ENCODE results near the gene TADA2B.
A peak's percentile ranks its signal among the peaks of the same experiment; 100 is the strongest.
"Not testable (repeated sequence)": the region's sequence is repeated elsewhere in the genome, so short reads cannot be mapped to it uniquely, and the experiment has no call there.

Gene TADA2B

GRCh38 chr4:7060346-7061150 lies 17.4 kb downstream of the TADA2B start:
- no peak for DNase-seq (ENCODE audit: low spot score)

GRCh38 chr4:7061815-7062214 lies 18.6 kb downstream of the TADA2B start:
- DNase-seq (ENCODE audit: low spot score) = no peak

- DNase-seq (ENCODE audit: low spot score) = no peak
Measured at GRCh38 chr4:7062816-7063215, 19.6 kb downstream of the TADA2B start.

GRCh38 chr4:7063362-7063761 lies 20.2 kb downstream of the TADA2B start:
- no peak for DNase-seq (ENCODE audit: low spot score)

- DNase-seq (ENCODE audit: low spot score) = no peak
Measured at GRCh38 chr4:7066006-7066405, 22.8 kb downstream of the TADA2B start.

- DNase-seq (ENCODE audit: low spot score) = no peak
Measured at GRCh38 chr4:7066493-7066892, 23.3 kb downstream of the TADA2B start.

- DNase-seq (ENCODE audit: low spot score) = no peak
Measured at GRCh38 chr4:7067126-7067451, 23.9 kb downstream of the TADA2B start.

GRCh38 chr4:7067452-7068278 lies 24.5 kb downstream of the TADA2B start, which contains the start of gene GRPEL1:
Gene GRPEL1 (minus strand): TSS chr4:7068064. CDS start chr4:7068032, 32 bp downstream.
- DNase-seq (ENCODE audit: low spot score) = peak; percentile 99

GRCh38 chr4:7068279-7068842 lies 25.2 kb downstream of the TADA2B start:
- DNase-seq (ENCODE audit: low spot score) = no peak

GRCh38 chr4:7068883-7069282 lies 25.7 kb downstream of the TADA2B start:
- peak; percentile 37 for DNase-seq (ENCODE audit: low spot score)

GRCh38 chr4:7070729-7071511 lies 27.7 kb downstream of the TADA2B start:
- DNase-seq (ENCODE audit: low spot score) = peak; percentile 83

- no peak for DNase-seq (ENCODE audit: low spot score)
Measured at GRCh38 chr4:7073059-7073458, 29.9 kb downstream of the TADA2B start.

- DNase-seq (ENCODE audit: low spot score) = peak; percentile 62
Measured at GRCh38 chr4:7073526-7074390, 30.6 kb downstream of the TADA2B start.

GRCh38 chr4:7074426-7074825 lies 31.3 kb downstream of the TADA2B start:
- DNase-seq (ENCODE audit: low spot score) = peak; percentile 27

- peak; percentile 12 for DNase-seq (ENCODE audit: low spot score)
Measured at GRCh38 chr4:7075962-7076695, 33.0 kb downstream of the TADA2B start.

- DNase-seq (ENCODE audit: low spot score) = no peak
Measured at GRCh38 chr4:7076696-7077082, 33.5 kb downstream of the TADA2B start.

- no peak for DNase-seq (ENCODE audit: low spot score)
Measured at GRCh38 chr4:7077371-7077770, 34.2 kb downstream of the TADA2B start.

- no peak for DNase-seq (ENCODE audit: low spot score)
Measured at GRCh38 chr4:7078025-7078424, 34.9 kb downstream of the TADA2B start.

- DNase-seq (ENCODE audit: low spot score) = not testable (repeated sequence)
Measured at GRCh38 chr4:7079483-7079882, 36.3 kb downstream of the TADA2B start.

GRCh38 chr4:7079909-7080308 lies 36.7 kb downstream of the TADA2B start:
- not testable (repeated sequence) for DNase-seq (ENCODE audit: low spot score)

Measured in GM03348 (cell line).